C4-2B (cell line): ENCODE results near the gene TRIM2.

Source experiments
- ZFX ChIP-seq: fragments of 450-650 bp; IDR thresholded peaks from 2 replicates; pipeline ENCODE4 v1.6.1; 2017
- TF ChIP-seq, protein P1 (sequence below): fragments of 450-650 bp; conservative IDR thresholded peaks from 2 replicates; pipeline ENCODE4 v1.5.1; 2017; ENCODE audit warnings: mild to moderate bottlenecking

DNA sequence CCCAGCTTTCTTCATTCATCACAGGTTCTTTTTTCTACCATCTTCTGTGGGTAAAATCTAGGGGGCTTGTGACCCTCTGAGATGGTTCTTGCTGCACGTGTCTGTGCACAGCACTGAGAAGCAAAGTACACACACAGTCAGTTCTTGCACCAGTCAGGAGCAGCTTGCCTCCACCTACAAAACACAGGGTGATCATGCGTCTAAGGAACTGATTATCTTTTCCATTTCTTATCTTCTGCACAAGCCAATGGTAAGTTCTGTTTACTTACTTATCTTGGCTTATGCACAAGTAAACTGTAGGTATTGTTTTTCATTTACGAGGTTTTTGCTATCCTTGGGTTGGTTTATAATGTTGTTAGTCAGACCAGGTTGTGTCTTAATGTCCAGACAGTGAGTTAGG is 40.7 kb downstream of the TRIM2 start:
- no peak for TF ChIP-seq ZFX
- TF ChIP-seq, protein P1, sequence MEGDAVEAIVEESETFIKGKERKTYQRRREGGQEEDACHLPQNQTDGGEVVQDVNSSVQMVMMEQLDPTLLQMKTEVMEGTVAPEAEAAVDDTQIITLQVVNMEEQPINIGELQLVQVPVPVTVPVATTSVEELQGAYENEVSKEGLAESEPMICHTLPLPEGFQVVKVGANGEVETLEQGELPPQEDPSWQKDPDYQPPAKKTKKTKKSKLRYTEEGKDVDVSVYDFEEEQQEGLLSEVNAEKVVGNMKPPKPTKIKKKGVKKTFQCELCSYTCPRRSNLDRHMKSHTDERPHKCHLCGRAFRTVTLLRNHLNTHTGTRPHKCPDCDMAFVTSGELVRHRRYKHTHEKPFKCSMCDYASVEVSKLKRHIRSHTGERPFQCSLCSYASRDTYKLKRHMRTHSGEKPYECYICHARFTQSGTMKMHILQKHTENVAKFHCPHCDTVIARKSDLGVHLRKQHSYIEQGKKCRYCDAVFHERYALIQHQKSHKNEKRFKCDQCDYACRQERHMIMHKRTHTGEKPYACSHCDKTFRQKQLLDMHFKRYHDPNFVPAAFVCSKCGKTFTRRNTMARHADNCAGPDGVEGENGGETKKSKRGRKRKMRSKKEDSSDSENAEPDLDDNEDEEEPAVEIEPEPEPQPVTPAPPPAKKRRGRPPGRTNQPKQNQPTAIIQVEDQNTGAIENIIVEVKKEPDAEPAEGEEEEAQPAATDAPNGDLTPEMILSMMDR: no peak
